LoVo (cell line): ENCODE measurements around the gene APOBR.
"Not testable (repeated sequence)": the region's sequence is repeated elsewhere in the genome, so short reads cannot be mapped to it uniquely, and the experiment has no call there.

Experiments
- DNase-seq: peaks from one replicate; pipeline ENCODE4 v3.0.0-alpha.2; 2016; ENCODE audit warnings: low spot score

APOBR gene

DNA sequence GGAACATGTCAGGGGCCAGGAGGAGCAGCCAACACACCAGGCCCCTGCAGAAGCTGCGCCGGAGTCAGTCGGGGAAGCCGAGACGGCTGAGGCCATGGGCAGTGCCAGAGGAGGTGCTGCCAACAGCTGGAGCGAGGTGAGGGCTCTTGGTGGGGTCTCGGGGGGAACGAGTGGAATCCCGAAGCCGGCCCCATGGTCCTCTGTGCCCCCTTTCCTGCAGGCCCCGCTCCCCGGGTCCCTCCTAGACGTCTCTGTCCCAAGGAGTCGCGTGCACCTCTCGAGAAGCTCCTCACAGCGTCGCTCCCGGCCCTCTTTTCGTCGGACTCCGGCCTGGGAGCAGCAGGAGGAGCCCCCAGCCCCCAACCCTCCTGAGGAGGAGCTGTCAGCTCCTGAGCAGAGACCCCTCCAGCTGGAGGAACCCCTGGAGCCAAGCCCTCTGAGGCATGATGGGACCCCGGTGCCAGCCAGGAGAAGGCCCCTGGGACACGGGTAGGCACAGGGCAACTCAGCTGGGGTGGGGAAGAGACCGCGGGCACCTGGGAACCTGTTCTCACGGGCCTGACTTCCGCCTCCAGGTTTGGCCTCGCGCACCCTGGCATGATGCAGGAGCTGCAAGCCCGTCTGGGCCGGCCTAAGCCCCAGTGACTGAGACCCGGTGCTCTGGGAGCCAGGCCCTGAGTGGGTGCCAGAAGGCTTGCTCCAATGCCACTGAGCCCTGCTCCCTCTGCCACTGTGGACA is 3.6 kb downstream of the APOBR start:
- DNase-seq, result no peak

DNA sequence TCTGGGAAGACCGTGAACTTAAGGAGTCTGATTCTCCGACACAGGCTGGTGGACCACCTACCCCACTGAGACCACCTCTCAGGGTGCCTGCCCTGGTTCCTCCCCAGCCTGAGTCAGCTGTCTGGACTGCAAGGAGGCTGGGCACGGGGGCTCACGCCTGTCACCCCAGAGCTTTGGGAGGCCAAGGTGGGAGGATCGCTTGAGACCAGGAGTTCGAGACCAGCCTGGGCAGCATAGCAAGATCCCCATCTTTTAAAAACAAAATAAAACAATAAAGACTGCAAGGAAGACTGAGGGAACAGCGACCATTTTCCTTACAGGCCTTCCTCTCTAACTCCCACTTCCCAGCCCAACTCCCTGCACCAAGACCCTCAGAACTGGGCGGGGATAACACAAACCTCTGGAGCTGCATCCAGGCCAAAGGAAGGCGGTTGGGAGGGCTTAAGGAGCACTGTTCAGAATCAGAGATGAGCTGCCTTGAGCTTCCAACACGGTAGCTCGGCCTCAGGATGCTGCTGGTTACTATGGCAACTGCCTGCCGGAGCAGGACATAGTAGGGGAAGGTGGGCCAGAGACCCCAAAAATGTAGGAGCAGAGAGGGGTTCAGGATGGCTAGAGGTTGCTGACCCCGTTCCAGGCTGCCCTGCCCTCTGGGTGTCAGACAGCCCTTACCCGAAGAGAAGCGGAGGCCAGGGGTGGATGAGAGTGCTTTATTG is 4.4 kb downstream of the APOBR start:
- no peak for DNase-seq

DNA sequence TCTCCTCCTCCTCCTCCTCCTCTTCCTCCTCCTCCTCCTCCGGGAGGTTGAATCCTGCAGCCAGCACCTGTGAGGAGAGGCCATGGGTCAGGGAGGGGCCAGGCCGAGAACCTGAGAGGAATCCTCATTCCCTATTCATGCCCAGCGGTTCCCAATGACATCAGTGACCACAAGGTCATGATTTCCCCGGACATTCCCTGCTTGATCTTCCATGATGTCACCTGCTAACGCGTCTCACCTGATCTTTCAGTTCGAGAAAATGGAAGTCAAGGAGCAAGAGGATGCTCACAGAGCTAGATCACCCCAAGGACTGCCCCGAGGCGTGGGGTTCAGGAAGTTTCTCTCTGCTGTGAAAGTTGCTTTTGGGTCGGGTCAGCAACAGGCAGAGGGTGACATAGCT is 5.4 kb downstream of the APOBR start:
- DNase-seq, result no peak

DNA sequence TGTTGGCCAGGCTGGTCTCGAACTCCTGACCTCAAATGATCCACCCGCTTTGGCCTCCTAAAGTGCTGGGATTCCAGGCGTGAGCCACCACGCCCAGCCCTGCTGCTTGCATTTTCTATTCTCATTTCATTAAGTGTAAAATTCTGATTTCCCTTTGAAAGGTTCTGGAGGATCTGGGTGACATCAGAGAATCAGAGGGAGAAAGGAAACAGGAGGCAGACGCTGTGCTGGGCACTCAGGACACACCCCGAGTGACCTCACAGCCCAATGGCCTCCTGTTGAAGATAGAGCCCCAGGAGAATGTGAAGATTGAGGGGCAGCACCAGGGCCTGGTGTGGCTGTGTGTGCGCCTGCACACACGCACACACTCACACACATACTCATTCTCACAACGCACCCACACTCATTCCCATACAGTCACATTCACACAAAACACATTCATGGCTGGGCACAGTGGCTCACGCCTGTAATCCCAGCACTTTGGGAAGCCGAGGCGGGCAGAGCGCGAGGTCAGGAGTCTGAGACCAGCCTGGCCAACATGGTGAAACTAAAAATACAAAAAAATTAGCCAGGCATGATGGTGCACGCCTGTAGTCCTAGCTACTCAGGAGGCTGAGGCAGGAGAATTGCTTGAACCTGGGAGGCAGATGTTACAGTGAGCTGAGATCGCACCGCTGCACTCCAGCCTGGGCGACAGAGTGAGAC is 6.2 kb downstream of the APOBR start:
- not testable (repeated sequence) for DNase-seq

DNA sequence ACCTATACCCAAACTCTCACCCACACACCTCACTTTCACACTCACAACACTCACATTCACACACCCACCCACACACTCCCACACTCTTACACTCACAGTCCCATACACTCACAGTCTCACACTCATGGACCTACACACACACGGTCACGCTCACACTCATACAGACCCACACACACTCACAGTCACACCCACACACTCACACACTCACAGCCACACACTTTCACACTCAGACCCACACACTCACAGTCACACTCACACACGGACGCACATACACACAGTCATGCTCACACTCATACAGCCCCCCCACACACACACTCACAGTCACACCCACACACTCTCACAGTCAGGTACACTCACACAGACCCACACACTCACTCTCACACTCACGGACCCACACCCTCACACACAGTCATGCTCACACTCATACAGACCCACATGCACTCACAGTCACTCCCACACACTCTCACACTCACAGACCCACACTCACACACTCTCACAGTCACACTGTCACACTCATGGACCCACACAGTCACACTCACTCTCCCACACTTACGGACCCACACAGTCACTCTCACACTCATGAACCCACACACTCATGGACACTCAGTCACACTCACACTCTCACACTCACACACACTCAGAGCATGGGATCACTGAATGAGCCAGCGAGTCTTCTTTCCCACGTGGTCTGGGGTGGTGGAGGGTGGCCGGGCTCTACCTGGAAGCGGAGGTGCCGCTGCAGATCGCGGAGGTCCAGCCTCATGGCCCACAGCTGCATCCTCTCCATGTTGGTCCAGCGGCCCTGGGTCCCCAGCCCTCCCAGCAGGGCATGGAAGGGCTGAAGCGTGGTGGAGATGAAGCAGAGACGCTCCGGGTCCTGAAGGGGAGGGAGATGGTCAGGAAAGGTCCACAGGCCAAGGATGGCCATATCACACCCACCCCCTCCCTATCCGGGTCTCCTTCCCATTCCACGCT is 7.1 kb downstream of the APOBR start:
- no peak for DNase-seq

DNA sequence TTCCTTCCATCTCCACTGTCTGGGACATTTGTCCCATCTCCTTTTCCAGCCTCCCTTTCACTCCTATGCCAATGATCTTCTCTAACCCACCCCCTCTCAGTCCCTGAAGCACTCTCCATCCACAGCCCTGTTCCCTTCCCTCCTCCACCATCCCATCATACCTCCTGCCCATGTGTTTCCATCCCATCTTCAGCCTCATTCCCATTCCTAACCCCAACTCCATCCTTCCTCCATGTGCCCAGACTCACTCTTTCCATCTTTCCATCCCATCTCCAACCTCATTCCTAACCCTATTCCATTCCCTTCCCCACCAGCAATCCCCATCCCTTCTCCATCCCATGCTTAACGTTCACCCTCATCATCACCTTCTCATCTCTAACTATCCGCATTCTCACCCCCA is 7.8 kb downstream of the APOBR start:
- no peak for DNase-seq

DNA sequence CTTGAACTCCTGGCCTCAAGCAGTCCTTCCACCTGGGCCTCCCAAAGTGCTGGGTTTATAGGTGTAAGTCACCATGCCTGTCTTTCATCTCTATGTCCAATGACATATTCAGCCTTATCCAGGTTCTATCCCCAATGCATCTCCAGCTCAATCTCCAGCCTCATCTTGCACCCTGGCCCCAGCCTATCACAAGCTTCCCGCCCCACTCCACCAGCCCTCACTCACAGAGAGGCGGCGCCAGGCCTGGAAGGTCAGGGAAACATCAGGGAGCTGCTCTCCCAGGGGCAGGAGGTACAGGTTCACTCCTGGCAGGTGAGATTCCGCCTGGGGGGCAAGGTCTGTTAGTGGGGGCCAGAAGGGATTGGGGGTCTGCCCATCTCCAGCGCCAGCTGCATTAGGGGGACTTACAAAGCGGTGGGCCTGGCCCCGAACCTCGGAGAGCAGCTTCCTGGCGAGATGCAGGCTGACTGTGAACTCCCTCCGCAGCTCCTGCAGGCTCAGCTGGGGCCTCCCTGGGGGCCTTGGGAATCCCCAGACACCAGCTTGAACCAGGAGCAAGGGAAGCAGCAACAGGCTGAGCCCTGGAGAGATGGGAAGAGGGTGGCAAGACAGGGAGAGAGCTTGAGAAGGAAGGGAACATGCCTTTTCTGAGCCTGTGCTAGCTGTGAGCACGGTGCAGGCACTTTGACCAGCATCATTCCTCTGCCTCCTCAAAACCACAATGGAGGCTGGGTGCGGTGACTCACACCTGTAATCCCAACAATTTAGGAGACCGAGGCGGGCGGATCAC is 9.2 kb downstream of the APOBR start:
- DNase-seq, result no peak

DNA sequence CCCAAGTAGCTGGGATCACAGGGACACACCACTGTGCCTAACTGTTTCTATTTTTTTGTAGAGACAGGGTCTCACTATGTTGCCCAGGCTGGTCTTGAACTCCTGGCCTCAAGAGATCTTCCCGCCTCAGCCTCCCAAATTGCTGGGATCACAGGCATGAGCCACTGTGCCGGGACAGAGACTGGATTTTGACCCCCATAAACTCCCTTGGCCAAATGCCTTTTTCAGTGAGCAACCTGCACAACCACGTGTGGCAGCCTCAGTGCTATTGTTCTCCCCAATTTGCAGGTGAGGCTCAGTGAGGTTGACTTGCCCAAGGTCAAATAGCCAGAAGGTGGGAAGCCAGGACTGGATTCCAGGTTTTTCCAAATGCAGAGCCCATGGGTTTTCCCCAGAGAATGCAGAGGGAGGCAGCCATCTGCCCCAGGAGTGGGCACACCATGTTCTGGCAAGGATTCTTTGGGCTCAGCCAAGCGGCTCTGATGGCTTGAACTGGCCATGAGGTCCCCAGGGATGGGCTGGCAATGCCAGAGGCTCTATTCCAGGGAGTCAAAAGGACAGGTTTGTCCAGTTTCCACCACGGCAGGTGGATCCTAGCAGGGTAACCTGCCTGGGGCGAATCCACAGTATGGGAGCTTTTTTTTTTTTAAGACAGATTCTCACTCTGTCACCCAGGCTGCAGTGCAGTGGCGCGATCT is 10.4 kb downstream of the APOBR start:
- no peak for DNase-seq

DNA sequence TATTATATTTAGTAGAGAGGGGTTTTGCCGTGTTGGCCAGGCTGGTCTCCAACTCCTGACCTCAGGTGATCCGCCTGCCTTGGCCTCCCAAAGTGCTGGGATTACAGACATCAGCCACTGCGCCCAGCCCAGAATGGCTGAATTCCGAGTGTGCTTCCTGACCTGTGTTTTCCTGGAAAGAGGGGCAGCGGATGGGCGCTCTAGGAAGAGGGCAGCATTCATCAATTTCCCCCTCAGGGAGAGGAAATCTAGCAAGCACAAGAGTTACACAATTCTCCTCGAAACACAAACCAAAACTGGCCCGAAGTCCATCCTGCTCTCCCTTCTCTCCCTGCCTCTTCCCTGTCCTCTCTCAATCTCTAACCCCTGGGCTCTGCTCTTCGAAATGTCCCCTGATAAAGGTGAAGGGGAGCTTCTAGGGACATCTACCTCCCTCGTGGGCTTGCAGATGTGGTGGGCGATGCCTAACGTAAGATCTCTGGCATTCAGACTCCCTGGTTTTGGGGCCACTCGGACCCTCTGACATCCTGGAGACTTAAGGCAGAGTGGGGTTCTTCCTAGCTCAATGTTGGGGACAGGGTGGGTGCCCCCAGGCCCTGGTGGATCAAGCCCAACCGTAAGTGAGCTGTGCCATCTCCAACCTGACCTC is 11.2 kb downstream of the APOBR start:
- DNase-seq, result no peak

DNA sequence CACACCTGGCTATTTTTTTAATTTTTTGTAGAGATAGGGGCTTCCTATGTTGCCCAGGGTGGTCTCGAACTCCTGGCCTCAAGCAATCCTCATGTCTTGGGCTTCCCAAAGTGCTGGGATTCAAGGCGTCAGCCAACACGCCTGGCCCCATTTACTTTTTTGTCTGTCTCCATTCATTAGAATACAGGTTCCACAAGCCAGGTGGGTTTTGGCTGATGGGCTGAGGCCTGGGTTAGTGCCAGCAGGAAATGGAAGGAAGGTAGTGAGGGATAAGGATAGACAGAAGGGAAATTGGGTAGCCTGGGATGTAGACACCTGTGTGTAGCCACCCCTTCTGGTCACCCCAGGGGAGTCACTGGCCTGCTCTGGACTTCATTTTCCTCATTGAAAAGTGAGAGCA is 16.6 kb downstream of the APOBR start:
- no peak for DNase-seq

DNA sequence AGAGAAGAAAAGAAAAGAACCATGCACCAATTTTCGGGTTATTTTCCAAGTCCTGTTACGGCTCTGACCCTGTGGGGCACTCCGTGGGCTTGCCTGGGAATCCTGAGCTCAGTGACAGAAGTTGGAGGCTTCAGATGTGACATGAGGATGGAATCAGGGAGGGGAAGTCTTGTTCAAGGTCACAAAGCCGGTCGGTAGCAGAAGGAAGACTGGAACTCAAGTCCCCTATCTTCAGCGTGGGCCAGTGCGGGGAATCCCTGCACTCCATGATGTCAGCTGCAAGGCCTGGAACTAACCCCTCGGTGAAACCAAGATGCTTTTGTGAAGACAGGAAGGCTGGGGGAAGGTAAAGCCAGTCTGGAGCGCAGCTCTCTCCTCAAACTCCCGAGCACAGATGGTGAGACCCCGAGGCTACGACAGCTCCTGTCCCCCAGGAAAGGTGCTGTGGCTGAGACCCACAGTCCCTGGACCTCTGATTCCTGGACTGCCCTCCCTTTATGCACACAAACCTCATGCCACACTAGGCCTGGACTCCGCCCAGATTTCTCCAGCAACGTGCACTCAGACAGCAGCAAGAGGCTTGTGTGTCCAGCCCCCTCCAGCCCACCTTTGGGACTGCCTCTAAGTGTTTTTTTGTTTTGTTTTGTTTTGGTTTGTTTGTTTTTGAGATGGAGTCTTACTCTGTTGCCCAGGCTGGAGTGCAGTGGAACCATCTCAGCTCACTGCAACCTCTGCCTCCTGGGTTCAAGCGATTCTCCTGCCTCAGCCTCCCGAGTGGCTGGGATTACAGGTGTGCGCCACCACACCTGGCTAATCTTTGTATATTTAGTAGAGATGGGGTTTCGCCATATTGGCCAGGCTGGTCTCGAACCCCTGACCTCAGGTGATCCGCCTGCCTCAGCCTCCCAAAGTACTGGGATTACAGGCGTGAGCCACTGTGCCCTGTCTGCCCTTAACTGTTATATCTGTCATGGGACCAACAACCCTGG is 17.7 kb downstream of the APOBR start:
- DNase-seq, result no peak

DNA sequence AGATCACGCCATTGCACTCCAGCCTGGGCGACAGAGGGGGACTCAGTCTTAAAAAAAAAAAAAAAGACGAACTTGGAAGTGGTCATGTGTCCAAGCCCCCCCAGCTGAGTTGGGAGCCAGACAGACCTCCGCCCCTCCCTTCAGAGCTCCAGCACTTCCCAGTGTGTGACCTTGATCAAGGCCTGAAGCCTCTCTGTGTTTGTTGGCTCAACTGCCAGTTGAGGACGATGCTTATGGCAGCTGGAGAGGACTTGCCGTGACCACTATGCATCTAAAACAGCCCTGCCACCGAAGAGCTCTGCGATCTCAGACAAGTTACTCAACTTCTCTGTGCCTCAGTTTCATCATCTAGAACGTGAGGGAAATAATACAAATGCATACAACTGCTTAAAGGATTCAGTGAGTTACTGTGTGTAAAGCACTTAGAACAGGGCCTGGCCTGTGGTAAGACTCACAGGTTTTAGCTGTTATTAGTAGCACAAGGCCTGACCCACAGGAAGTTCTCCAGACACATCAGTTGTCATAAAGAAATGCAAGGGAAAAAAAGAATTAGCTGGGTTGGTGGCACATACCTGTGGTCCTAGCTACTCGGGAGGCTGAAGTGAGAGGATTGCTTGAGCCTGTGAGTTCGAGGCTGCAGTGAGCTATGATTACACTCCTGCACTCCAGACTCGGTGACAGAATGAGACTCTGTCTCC is 19.2 kb downstream of the APOBR start:
- no peak for DNase-seq

DNA sequence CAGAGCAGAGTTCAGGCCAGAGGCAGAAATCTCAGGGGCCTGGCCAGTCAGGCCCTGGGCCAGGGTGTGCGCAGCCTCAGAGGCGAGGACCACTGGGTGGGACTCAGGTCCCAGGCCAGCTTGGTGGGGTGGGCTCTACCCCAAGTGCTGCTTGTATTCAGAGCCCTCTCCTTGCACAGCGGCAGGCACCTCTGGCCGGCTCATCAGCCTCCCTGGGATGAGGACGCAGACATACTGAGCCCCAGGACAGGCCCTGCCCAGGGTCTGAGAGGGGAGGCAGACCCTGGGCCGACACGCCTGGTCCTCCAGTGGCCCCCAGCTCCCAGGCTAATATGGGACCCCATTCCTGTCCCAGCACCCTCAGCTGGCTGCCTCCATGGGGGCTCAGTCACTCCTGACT is 19.8 kb downstream of the APOBR start:
- DNase-seq, result no peak

DNA sequence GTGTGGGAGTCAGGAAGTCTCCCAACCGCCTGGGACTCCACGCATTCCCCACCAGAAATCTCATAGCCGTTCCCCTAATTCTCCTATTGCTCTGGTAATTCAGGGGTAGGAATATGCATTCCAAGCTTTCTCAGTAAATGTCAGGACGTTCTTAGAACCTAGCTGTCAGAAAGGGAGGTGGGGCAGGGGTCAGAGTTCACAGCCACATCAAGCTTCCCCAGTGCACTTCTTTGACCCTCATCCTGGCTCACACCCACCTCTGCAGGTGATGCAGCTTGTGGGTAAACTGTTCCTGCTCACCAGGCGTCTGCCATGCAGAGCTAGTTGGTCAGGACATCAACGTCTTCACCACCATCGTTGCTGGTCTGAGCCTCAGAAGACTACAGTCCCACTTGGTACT is 26.2 kb downstream of the APOBR start:
- no peak for DNase-seq

DNA sequence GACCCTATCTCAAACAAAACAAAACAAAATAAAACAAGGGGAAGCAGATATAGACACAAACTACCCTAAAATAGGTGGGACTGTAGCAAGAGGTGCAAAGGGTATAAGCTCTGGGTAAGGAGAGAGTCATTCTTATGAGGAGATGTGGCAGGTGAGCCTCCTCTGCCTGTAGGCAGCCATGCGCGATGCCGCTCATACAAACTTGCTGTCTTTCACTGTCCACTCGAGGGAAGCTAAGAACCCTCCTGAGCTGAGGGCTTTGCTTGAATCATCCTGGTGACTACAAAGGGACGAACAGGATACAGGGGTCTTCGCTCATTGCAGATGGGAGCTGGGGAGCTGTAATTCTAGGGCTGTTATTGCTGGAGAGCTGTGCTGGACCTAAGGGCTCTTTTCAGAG is 27.0 kb downstream of the APOBR start:
- no peak for DNase-seq

DNA sequence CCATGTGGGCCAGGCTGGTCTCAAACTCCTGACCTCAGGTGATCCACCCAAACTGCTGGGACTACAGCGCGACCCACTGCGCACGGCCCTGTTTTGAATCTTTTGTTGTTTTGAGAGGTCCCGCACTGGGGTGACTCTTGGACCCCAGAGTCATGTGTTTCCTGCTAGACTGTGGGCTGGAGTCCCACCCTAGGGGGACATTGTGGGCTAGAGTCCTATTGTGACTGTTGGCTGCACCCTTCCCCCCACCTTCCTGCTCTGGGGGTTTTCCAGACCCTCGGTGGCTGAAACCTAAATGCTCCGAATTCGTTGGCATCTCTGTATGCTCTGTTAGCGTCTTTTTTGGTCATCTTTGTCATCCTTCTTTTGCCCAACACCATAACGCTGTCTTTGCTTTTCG is 28.3 kb downstream of the APOBR start:
- DNase-seq, result no peak

DNA sequence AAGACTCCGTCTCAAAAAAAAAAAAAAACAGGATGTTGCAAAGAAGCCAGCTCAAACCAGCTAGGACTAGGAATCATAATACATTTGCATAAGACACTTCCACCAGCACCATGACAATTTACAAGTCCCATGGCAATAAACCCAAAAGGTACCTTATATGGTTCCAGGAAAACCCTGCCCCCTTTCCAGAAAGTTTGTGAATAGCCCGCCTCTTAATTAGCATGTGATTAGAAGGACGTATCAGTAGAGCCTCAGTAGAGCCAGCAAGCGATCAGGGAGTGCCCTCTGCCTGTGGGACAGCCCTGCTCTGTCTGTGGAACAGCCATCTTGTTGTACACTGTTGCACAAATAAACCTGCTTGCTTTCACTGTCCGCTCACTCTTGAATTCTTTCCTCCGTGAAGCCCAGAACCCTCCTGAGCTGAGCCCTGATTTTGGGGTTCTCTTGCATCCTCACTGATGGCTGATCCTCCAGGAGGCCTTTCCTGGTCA is 30.3 kb downstream of the APOBR start:
- no peak for DNase-seq
